Activated naive CD4-positive, alpha-beta T cell treated with Interleukin-2 at 50 U/mL for 16 hours (primary cell): ENCODE measurements around the gene GAA.

Experiments used
- DNase-seq: peaks from one replicate; pipeline ENCODE4 v3.0.0-alpha.2; 2020

The GAA gene

GRCh38 chr17:80101011-80101945 is at the start of gene GAA:
GAA (plus strand) TSS chr17:80101581; CDS start chr17:80104587, 3,006 bp downstream.
- DNase-seq = peak; percentile 84

- DNase-seq = no peak
Measured at GRCh38 chr17:80051681-80052080, 49.7 kb upstream of the GAA start.

GRCh38 chr17:80053102-80053501 is 48.3 kb upstream of the GAA start:
- no peak for DNase-seq

GRCh38 chr17:80055597-80055996 is 45.8 kb upstream of the GAA start:
- DNase-seq = no peak

- no peak for DNase-seq
Measured at GRCh38 chr17:80058311-80058955, 42.9 kb upstream of the GAA start.

DNA sequence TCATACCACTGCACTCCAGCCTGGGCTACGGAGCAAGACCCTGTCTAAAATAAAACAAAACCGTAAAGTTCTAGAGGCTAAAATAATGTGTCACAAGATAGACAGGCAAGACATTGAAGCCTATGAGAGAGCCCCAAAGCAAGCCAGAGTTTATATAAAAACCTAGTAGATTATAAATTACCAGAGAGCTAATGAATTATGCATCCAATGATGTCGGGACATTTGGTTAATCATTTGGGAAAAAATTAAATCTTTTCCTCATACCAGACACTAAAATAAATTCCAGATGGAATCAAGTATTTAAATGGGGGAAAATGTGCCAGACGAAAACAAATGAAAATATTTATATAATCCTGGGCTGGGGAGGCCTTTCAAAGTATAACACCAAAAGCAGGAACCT is 40.7 kb upstream of the GAA start:
- no peak for DNase-seq

- DNase-seq = no peak
Measured at GRCh38 chr17:80061421-80061820, 40.0 kb upstream of the GAA start.

GRCh38 chr17:80063830-80064585 is 37.4 kb upstream of the GAA start:
- no peak for DNase-seq

DNA sequence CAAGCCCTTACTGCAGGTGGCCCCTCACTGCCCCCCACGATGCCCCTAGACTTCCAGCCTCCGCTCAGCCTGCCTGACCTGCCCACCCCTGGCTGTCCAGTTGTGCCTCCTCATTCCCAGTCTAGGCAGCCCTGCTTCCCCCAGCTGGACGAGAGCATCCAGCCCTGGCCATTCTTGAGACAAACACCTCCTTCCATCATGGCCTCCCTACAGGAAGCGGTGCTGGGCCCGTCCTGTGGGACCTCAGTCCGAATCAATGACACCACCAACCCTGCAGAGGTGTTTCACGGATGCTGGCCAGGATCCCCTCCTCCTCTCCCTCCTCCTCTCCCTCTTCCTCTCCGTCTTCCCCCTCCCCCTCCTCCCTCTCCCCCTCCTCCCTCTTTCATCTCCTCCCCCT is 36.7 kb upstream of the GAA start:
- DNase-seq = no peak

- no peak for DNase-seq
Measured at GRCh38 chr17:80065478-80066170, 35.8 kb upstream of the GAA start.

- DNase-seq = no peak
Measured at GRCh38 chr17:80067393-80067986, 33.9 kb upstream of the GAA start.

- no peak for DNase-seq
Measured at GRCh38 chr17:80068301-80069222, 32.8 kb upstream of the GAA start.

DNA sequence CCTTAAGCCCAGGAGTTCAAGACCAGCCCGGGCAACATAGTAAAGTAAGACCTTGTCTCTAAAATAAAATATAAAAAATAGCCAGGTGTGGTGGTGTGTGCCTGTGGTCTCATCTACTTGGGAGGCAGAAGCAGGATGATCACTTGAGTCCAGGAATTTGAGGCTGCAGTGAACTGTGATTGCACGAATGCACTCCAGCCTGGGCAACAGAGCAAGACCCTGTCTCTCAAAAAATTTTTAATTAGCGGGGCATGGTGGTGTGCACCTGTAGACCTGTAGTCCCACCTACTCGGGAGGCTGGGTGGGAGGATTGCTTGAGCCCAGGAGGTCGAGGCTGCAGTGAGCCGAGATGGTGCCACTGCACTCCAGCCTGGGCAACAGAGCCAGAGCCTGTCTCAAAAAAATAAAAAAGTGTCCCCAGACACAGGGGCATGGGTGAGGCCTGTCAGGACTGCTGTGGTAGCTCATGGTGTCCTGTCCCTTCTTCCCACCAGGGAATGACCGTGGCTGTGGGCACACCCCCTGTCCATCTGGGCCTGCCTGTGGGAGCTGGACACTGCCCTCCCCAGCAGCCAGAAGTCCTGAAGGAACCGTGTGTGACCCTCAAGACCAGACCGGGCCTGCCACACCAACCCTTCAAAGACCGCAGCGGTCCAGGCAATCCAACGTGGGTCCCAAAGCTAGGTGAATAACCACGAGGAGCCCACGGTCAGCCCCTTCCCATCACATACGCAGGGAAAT is 30.8 kb upstream of the GAA start:
- no peak for DNase-seq

- DNase-seq = no peak
Measured at GRCh38 chr17:80071116-80071841, 30.1 kb upstream of the GAA start.

DNA sequence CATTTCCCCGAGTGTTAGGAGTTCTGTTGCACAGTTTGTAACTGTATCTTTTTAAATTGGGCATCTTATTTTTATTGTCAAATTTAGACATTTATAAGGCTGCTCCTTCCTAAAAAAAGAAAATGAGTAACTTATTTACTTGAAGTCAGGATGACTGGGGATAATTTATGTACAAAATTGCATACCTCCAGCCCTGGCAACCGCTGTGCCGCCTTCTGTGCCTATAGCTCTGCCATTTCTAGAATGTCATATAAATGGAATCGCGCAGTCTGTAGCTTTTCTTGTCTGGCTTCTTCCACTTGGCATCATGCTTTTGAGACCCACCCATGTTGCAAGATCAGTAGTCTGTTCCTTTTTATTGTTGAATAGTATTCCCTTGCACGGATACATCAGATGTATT is 29.0 kb upstream of the GAA start:
- DNase-seq = no peak

GRCh38 chr17:80080081-80080480 is 21.3 kb upstream of the GAA start:
- DNase-seq = no peak

- DNase-seq = no peak
Measured at GRCh38 chr17:80081596-80081995, 19.8 kb upstream of the GAA start.

- peak; percentile 59 for DNase-seq
Measured at GRCh38 chr17:80082403-80083135, 18.8 kb upstream of the GAA start.

DNA sequence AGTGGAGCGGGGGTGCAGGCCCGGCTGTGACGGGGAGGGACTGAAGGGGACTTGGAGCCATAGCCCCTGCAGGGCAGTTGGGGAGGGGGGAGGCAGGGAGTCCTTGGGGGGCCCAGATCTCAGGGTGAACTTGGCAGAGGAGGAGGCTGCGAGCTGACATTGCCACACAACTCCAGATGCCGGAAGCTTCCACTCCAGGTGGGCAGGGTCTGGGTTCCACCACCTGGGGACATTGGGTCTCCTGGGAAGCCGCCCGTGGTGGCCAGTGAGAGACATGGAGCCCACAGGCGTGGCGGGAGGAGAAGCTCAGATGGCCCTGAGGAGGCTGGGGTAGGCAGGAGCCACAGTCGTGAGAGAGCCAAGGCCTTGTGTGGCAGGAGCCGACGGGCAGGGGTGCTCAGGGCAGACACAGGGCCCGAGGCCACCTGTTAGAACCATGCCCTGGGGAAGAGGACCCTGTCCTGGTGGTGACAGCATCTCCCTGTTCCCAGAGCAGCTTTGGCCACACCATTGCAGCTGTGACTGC is 18.2 kb upstream of the GAA start:
- no peak for DNase-seq
